Activated CD8-positive, alpha-beta T cell treated with anti-CD3 and anti-CD28 coated beads for 36 hours (primary cell): ENCODE results near the gene LGALS12. TPM values are rescaled to one million over a fixed set of nuclear protein-coding genes. Genes with fewer than 3 reads are reported as not detected.
A peak's percentile ranks its signal among the peaks of the same experiment; 100 is the strongest.
"Not testable (repeated sequence)": the region's sequence is repeated elsewhere in the genome, so short reads cannot be mapped to it uniquely, and the experiment has no call there.

ENCODE experiments used
- ATAC-seq: fragments of 200-7000 bp; cut with Tn5 transposase; one replicate; pipeline ENCODE4 v1.10.0; 2021; ENCODE audit warnings: mild to moderate bottlenecking, moderate library complexity
- CTCF ChIA-PET: fragments of 350-600 bp; sonication (Branson Sonifier 250); formaldehyde crosslinking; loops from one replicate; lab custom pipeline; 2021; ENCODE audit warnings: antibody characterized with exemption; lab: Charles Lee
- POLR2A ChIA-PET: fragments of 350-600 bp; sonication (Branson Sonifier 250); formaldehyde crosslinking; loops from one replicate; lab custom pipeline; 2021; ENCODE audit warnings: antibody characterized with exemption; lab: Charles Lee
- DNase-seq: peaks from one replicate; pipeline ENCODE4 v3.0.0-alpha.2; 2020
- H3K27ac Mint-ChIP-seq: one replicate; pipeline ENCODE4 v1.8.0; 2021; ENCODE audit warnings: mild to moderate bottlenecking, mixed read lengths
- H3K27me3 Mint-ChIP-seq: one replicate; pipeline ENCODE4 v1.8.0; 2021; ENCODE audit warnings: mixed read lengths
- H3K36me3 Mint-ChIP-seq: one replicate; pipeline ENCODE4 v1.8.0; 2021; ENCODE audit warnings: low read depth, mixed read lengths
- H3K4me1 Mint-ChIP-seq: one replicate; pipeline ENCODE4 v1.8.0; 2021; ENCODE audit warnings: low read depth, mixed read lengths
- H3K4me3 Mint-ChIP-seq: one replicate; pipeline ENCODE4 v1.8.0; 2021; ENCODE audit warnings: mild to moderate bottlenecking, moderate library complexity, mixed read lengths
- H3K9me3 Mint-ChIP-seq: one replicate; pipeline ENCODE4 v1.8.0; 2021; ENCODE audit warnings: mixed read lengths
- intact Hi-C: fragments of 100-400 bp; cut with micrococcal nuclease; formaldehyde crosslinking; loops from one replicate; pipeline ENCODE4 v1.10.0; 2022
- total RNA-seq, 2 experiments: library from RNA; stranded (reverse); gene quantifications; one replicate each; pipeline ENCODE4 v1.2.3, GENCODE V29; 2021
- TF ChIP-seq, protein P1 (sequence below): fragments of 200-600 bp; IDR thresholded peaks from one replicate; pipeline ENCODE4 v1.8.0; 2022; ENCODE audit warnings: antibody characterized with exemption, mild to moderate bottlenecking

Gene LGALS12
- total RNA-seq, 2 experiments from 2014 or later = not detected

- Mint-ChIP-seq H3K9me3 (no peaks in the 10 kb centered on the region), H3K27me3 (no peaks in the 10 kb centered on the region), H3K4me3 (peak overlapping the region; percentile 36), H3K36me3 (no peaks in the 10 kb centered on the region), H3K27ac (peak overlapping the region; percentile 87), H3K4me1 (peaks cover 79% of the 10 kb centered on the region)
- ChIA-PET POLR2A (interaction anchor here (0.8 to 6.4 kb wide), 5 partner anchors 17 to 566 kb away, joined by 3 to 107 read pairs (median 5); partner anchors contain the start of gene PLAAT2), CTCF (interaction anchor here (0.7 to 1.6 kb wide), 2 partner anchors 29 to 101 kb away, joined by 3 to 4 read pairs; no protein-coding TSS in a partner anchor)
- intact Hi-C loops = no loop called here
- peak; percentile 43 for DNase-seq
- ATAC-seq = peak; percentile 31
- TF ChIP-seq, protein P1, sequence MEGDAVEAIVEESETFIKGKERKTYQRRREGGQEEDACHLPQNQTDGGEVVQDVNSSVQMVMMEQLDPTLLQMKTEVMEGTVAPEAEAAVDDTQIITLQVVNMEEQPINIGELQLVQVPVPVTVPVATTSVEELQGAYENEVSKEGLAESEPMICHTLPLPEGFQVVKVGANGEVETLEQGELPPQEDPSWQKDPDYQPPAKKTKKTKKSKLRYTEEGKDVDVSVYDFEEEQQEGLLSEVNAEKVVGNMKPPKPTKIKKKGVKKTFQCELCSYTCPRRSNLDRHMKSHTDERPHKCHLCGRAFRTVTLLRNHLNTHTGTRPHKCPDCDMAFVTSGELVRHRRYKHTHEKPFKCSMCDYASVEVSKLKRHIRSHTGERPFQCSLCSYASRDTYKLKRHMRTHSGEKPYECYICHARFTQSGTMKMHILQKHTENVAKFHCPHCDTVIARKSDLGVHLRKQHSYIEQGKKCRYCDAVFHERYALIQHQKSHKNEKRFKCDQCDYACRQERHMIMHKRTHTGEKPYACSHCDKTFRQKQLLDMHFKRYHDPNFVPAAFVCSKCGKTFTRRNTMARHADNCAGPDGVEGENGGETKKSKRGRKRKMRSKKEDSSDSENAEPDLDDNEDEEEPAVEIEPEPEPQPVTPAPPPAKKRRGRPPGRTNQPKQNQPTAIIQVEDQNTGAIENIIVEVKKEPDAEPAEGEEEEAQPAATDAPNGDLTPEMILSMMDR = no peak
Measured at GRCh38 chr11:63534895-63535461, 29.1 kb downstream of the LGALS12 start.

GRCh38 chr11:63535734-63536133 is 29.9 kb downstream of the LGALS12 start:
- H3K27ac Mint-ChIP-seq = peak overlapping the region; percentile 87
- intact Hi-C loops = no loop called here
- POLR2A ChIA-PET = interaction anchor here (0.8 to 6.4 kb wide), 7 partner anchors 10 to 565 kb away, joined by 3 to 107 read pairs (median 5); partner anchors contain the start of genes ATL3 and PLAAT2
- ATAC-seq (peak; percentile 46), DNase-seq (peak; percentile 74)
- H3K9me3 Mint-ChIP-seq = no peaks in the 10 kb centered on the region
- TF ChIP-seq, protein P1 = no peak
- no peaks in the 10 kb centered on the region for H3K27me3 Mint-ChIP-seq
- CTCF ChIA-PET = interaction anchor here (1.7 to 2.9 kb wide), 4 partner anchors 10 to 57 kb away, joined by 7 read pairs; partner anchors contain the start of gene PLAAT2
- peaks cover 81% of the 10 kb centered on the region for H3K4me1 Mint-ChIP-seq
- H3K36me3 Mint-ChIP-seq = no peaks in the 10 kb centered on the region
- H3K4me3 Mint-ChIP-seq = peak overlapping the region; percentile 80

DNA sequence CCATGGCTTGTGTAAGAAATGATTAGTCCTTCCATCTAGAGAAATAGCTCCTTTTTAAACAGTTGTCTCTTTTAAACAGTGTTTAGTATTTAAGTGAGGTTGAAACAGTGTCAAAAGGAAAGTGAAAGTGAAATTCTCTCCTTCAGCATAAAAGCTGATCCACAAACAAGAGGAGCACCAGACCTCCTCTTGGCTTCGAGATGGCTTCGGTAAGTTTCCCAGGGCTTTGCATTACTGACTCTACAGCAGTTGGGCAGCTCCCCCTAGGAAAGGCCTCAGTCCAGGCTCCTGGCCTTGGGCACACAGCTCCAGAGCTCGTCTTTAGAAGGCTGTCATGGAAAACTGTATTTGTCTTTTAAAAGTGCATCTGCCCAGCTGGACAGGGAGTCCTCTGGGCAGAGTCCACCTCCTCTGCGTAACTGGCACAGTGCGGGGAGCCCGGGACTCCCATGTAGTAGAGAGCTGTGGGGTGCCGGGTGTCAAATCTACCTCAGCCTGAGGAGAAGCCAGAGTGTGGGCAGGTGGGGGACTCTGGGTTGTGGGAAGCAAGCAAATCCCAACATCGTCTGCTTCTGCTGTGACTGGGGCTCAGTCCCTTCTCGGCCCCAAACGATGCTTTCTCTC is 30.9 kb downstream of the LGALS12 start, which contains the start of gene PLAAT4:
PLAAT4 (plus strand) TSS at position 140 of the 624 bp plus-strand sequence; CDS start at position 201, 61 bp downstream.
- Mint-ChIP-seq H3K36me3 (no peaks in the 10 kb centered on the region), H3K27ac (peak within 1 kb of the TSS; percentile 87), H3K27me3 (no peaks in the 10 kb centered on the region), H3K4me3 (peak within 1 kb of the TSS; percentile 80), H3K9me3 (no peaks in the 10 kb centered on the region), H3K4me1 (peaks cover 76% of the 10 kb centered on the region)
- DNase-seq (no peak), ATAC-seq (peak; percentile 46)
- intact Hi-C loops = no loop called here
- TF ChIP-seq, protein P1 = no peak
- POLR2A ChIA-PET = interaction anchor here (0.6 to 6.4 kb wide), 8 partner anchors 9 to 1720 kb away, joined by 3 to 107 read pairs (median 8); partner anchors contain the start of genes ATL3 and PLAAT2
- CTCF ChIA-PET = interaction anchor here (1.2 to 2.9 kb wide), 7 partner anchors 9 to 202 kb away, joined by 4 to 7 read pairs (median 7); partner anchors contain the start of gene PLAAT2

- ATAC-seq (peak; percentile 21), DNase-seq (no peak)
- Mint-ChIP-seq H3K4me1 (peaks cover 76% of the 10 kb centered on the region), H3K9me3 (no peaks in the 10 kb centered on the region), H3K4me3 (peak overlapping the region; percentile 80), H3K36me3 (no peaks in the 10 kb centered on the region), H3K27ac (peak overlapping the region; percentile 87), H3K27me3 (no peaks in the 10 kb centered on the region)
- ChIA-PET POLR2A (interaction anchor here (0.6 to 6.4 kb wide), 6 partner anchors 8 to 1721 kb away, joined by 3 to 107 read pairs (median 14); partner anchors contain the start of gene PLAAT2), CTCF (interaction anchor here (1.1 to 2.9 kb wide), 7 partner anchors 8 to 201 kb away, joined by 4 to 7 read pairs (median 7); partner anchors contain the start of gene PLAAT2)
- intact Hi-C loops = no loop called here
- TF ChIP-seq, protein P1 = no peak
Measured at GRCh38 chr11:63537293-63538101, 31.6 kb downstream of the LGALS12 start.

GRCh38 chr11:63542506-63542905 is 36.6 kb downstream of the LGALS12 start:
- H3K4me3 Mint-ChIP-seq, H3K27me3 Mint-ChIP-seq, DNase-seq, H3K36me3 Mint-ChIP-seq, intact Hi-C loops, H3K9me3 Mint-ChIP-seq, ATAC-seq: not testable (repeated sequence)
- ChIA-PET CTCF (interaction anchor here (2.7 kb wide), 1 partner anchor 63 kb away, joined by 12 read pairs; no protein-coding TSS in a partner anchor), POLR2A (interaction anchor here (2.8 kb wide), 1 partner anchor 9 kb away, joined by 13 read pairs; no protein-coding TSS in a partner anchor)
- peaks cover 37% of the 10 kb centered on the region for H3K4me1 Mint-ChIP-seq
- peak overlapping the region; percentile 25 for H3K27ac Mint-ChIP-seq
